H9 (cell line): ENCODE results near the gene AP4E1. TPM values are rescaled to one million over a fixed set of nuclear protein-coding genes. Genes with fewer than 3 reads are reported as not detected.

ENCODE experiments used
- DNase-seq: peaks from one replicate; pipeline ENCODE4 v3.0.0-alpha.2; 2017
- H2AFZ ChIP-seq: one replicate; pipeline ENCODE4 v1.6.1; 2013; ENCODE audit warnings: mild to moderate bottlenecking, low read length, control low read depth, moderate library complexity
- H2AK5ac ChIP-seq: 2 replicates; pipeline ENCODE4 v1.6.1; 2013; ENCODE audit warnings: low read length, control low read depth, mixed read lengths; ENCODE audit not compliant: insufficient read length
- H2BK120ac ChIP-seq: one replicate; pipeline ENCODE4 v1.6.1; 2013; ENCODE audit warnings: low read depth, mild to moderate bottlenecking, low read length, control low read depth, inconsistent platforms; ENCODE audit not compliant: poor library complexity, severe bottlenecking
- H2BK12ac ChIP-seq: 2 replicates; pipeline ENCODE4 v1.6.1; 2013; ENCODE audit warnings: low read length, control low read depth, mixed read lengths, low read depth; ENCODE audit not compliant: insufficient read length
- H2BK15ac ChIP-seq: 2 replicates; pipeline ENCODE4 v1.6.1; 2013; ENCODE audit warnings: low read depth, low read length, control low read depth
- H2BK20ac ChIP-seq: one replicate; pipeline ENCODE4 v1.6.1; 2013; ENCODE audit warnings: low read depth, mild to moderate bottlenecking, low read length, control low read depth, inconsistent platforms; ENCODE audit not compliant: poor library complexity, severe bottlenecking
- H2BK5ac ChIP-seq: 2 replicates; pipeline ENCODE4 v1.6.1; 2013; ENCODE audit warnings: low read length, control low read depth, mixed read lengths; ENCODE audit not compliant: insufficient read length
- H3K14ac ChIP-seq: 2 replicates; pipeline ENCODE4 v1.6.1; 2013; ENCODE audit warnings: low read length, control low read depth; ENCODE audit not compliant: insufficient read depth
- H3K18ac ChIP-seq: 2 replicates; pipeline ENCODE4 v1.6.1; 2013; ENCODE audit warnings: low read depth, mild to moderate bottlenecking, mixed read lengths, low read length, control low read depth; ENCODE audit not compliant: insufficient read length
- H3K23ac ChIP-seq: 2 replicates; pipeline ENCODE4 v1.6.1; 2013; ENCODE audit warnings: low read length, control low read depth, mixed read lengths, low read depth; ENCODE audit not compliant: insufficient read length
- H3K23me2 ChIP-seq: 2 replicates; pipeline ENCODE4 v1.6.1; 2013; ENCODE audit warnings: low read depth, mild to moderate bottlenecking, mixed read lengths, low read length, control low read depth; ENCODE audit not compliant: insufficient read length, poor library complexity, severe bottlenecking
- H3K27ac ChIP-seq: 2 replicates; pipeline ENCODE4 v1.5.1; 2013; ENCODE audit warnings: low read length, control low read depth, mixed read lengths, low read depth; ENCODE audit not compliant: insufficient read length
- H3K27me3 ChIP-seq: 2 replicates; pipeline ENCODE4 v1.6.1; 2013; ENCODE audit warnings: low read length, control low read depth, inconsistent platforms; ENCODE audit not compliant: insufficient read depth
- H3K4ac ChIP-seq: 2 replicates; pipeline ENCODE4 v1.6.1; 2013; ENCODE audit warnings: low read depth, mild to moderate bottlenecking, control low read depth, inconsistent platforms, low read length, moderate library complexity
- H3K4me1 ChIP-seq: 2 replicates; pipeline ENCODE4 v1.6.1; 2013; ENCODE audit warnings: low read length, control low read depth, inconsistent platforms; ENCODE audit not compliant: insufficient read depth
- H3K4me2 ChIP-seq: 2 replicates; pipeline ENCODE4 v1.6.1; 2013; ENCODE audit warnings: low read length, control low read depth, mixed read lengths; ENCODE audit not compliant: insufficient read length, insufficient read depth
- H3K56ac ChIP-seq: 2 replicates; pipeline ENCODE4 v1.6.1; 2013; ENCODE audit warnings: low read depth, mild to moderate bottlenecking, mixed read lengths, low read length, control low read depth; ENCODE audit not compliant: insufficient read length
- H3K79me1 ChIP-seq: 2 replicates; pipeline ENCODE4 v1.6.1; 2013; ENCODE audit warnings: low read depth, mild to moderate bottlenecking, moderate library complexity, low read length, control low read depth, inconsistent platforms; ENCODE audit not compliant: insufficient read depth, poor library complexity, severe bottlenecking
- H3K79me2 ChIP-seq: 2 replicates; pipeline ENCODE4 v1.6.1; 2013; ENCODE audit warnings: low read length, control low read depth, inconsistent platforms; ENCODE audit not compliant: insufficient read depth
- H3K9ac ChIP-seq: 2 replicates; pipeline ENCODE4 v1.6.1; 2013; ENCODE audit warnings: low read length, control low read depth, mixed read lengths; ENCODE audit not compliant: insufficient read length; ENCODE audit errors: extremely low read depth
- H3K9me3 ChIP-seq: one replicate; pipeline ENCODE4 v1.6.1; 2013; ENCODE audit warnings: low read depth, low read length, inconsistent platforms; ENCODE audit not compliant: control insufficient read depth
- H3T11ph ChIP-seq: one replicate; pipeline ENCODE4 v1.6.1; 2013; ENCODE audit warnings: mild to moderate bottlenecking, low read length, control low read depth, inconsistent platforms
- H4K20me1 ChIP-seq: one replicate; pipeline ENCODE4 v1.6.1; 2013; ENCODE audit not compliant: control insufficient read depth, insufficient read length, insufficient read depth
- H4K5ac ChIP-seq: 2 replicates; pipeline ENCODE4 v1.6.1; 2013; ENCODE audit warnings: low read depth, mild to moderate bottlenecking, mixed read lengths, low read length, control low read depth; ENCODE audit not compliant: insufficient read length
- H4K8ac ChIP-seq: replicated peaks from 2 replicates; pipeline ENCODE4 v1.6.1; 2013; ENCODE audit warnings: low read length, control low read depth, mixed read lengths, low read depth; ENCODE audit not compliant: insufficient read length
- H4K91ac ChIP-seq: 2 replicates; pipeline ENCODE4 v1.6.1; 2013; ENCODE audit warnings: low read depth, mild to moderate bottlenecking, moderate library complexity, mixed read lengths, low read length, control low read depth; ENCODE audit not compliant: insufficient read length
- H3K27ac Mint-ChIP-seq, 3 experiments: 2 replicates in 2 of 3; 3 replicates in 1 of 3; pipeline ENCODE4 v1.8.0; 2020 to 2021; ENCODE audit warnings: mixed read lengths in 3 of 3, mild to moderate bottlenecking in 1 of 3, moderate library complexity in 1 of 3
- H3K27me3 Mint-ChIP-seq: 2 replicates; pipeline ENCODE4 v1.8.0; 2021; ENCODE audit warnings: low read depth, mild to moderate bottlenecking, moderate library complexity, mixed read lengths
- H3K36me3 Mint-ChIP-seq, 3 experiments: 2 replicates in 2 of 3; 3 replicates in 1 of 3; pipeline ENCODE4 v1.8.0; 2020 to 2021; ENCODE audit warnings: low read depth in 3 of 3, mixed read lengths in 3 of 3; ENCODE audit not compliant: insufficient read depth in 1 of 3
- H3K4me1 Mint-ChIP-seq, 2 experiments: 2 replicates each; pipeline ENCODE4 v1.8.0; 2020; ENCODE audit warnings: mixed read lengths in 2 of 2
- H3K4me3 Mint-ChIP-seq, 2 experiments: 2 replicates in 1 of 2; 3 replicates in 1 of 2; pipeline ENCODE4 v1.8.0; 2020 to 2021; ENCODE audit warnings: mild to moderate bottlenecking in 2 of 2, mixed read lengths in 2 of 2, moderate library complexity in 1 of 2
- H3K9me3 Mint-ChIP-seq, 2 experiments: 2 replicates in 1 of 2; 3 replicates in 1 of 2; pipeline ENCODE4 v1.8.0; 2020; ENCODE audit warnings: mild to moderate bottlenecking in 2 of 2, mixed read lengths in 2 of 2, moderate library complexity in 1 of 2
- CTCF ChIP-seq: fragments of 200-600 bp; sonication (generic); conservative IDR thresholded peaks from 3 replicates; pipeline ENCODE4 v1.8.0; 2021; ENCODE audit warnings: antibody characterized with exemption, mild to moderate bottlenecking
- WGBS: extraction: QIAGEN DNeasy Blood & Tissue Kit; methylation state at CpG from one replicate; pipeline ENCODE4 v1.1.7; 2013; ENCODE audit warnings: missing lambda C conversion rate, low lambda C conversion rate, mixed read lengths; ENCODE audit not compliant: insufficient read length; ENCODE audit errors: extremely low coverage; 5-methylcytosine and 5-hydroxymethylcytosine counted together
- total RNA-seq: library from RNA; stranded (reverse); gene quantifications from 2 replicates; pipeline ENCODE4 v1.2.1, GENCODE V29; 2021

Gene AP4E1
- total RNA-seq, 1 experiment from 2014 or later, result 13.8 TPM

- Histone ChIP-seq H3K27me3 (no peaks in the 10 kb centered on the region), H4K91ac (no peak overlapping the region), H3K79me1 (no peaks in the 10 kb centered on the region), H3K14ac (no peak overlapping the region), H3T11ph (no peak overlapping the region), H3K27ac (no peak overlapping the region), H3K79me2 (no peaks in the 10 kb centered on the region), H3K18ac (no peak overlapping the region), H3K9me3 (no peaks in the 10 kb centered on the region), H2BK15ac (no peak overlapping the region), H3K9ac (no peak overlapping the region), H4K20me1 (no peaks in the 10 kb centered on the region), H3K4me2 (no peak overlapping the region), H2BK5ac (no peak overlapping the region), H4K8ac (no peak overlapping the region), H3K4ac (no peak overlapping the region), H2AK5ac (no peak overlapping the region), H2BK20ac (no peak overlapping the region), H2BK12ac (no peak overlapping the region), H2AFZ (no peak overlapping the region), H2BK120ac (no peak overlapping the region), H3K4me1 (no peaks in the 10 kb centered on the region), H3K23me2 (no peaks in the 10 kb centered on the region), H4K5ac (no peak overlapping the region), H3K56ac (no peak overlapping the region), H3K23ac (no peak overlapping the region)
- H3K4me3 Mint-ChIP-seq, result no peak overlapping the region
- WGBS, result no CpG with 5 or more reads among the region's 2 CpGs
- no peak for DNase-seq
- no peak overlapping the region for H3K27ac Mint-ChIP-seq
- TF ChIP-seq CTCF, result no peak
- peaks cover 0 to 7% (median 1%) of the 10 kb centered on the region in 3 experiments; a peak in 3 of 7 replicates for H3K36me3 Mint-ChIP-seq
- no peaks in the 10 kb centered on the region for H3K9me3 Mint-ChIP-seq
- H3K27me3 Mint-ChIP-seq, result no peaks in the 10 kb centered on the region
- no peaks in the 10 kb centered on the region for H3K4me1 Mint-ChIP-seq
These were observed 32.0 kb downstream of the AP4E1 start for GRCh38 chr15:50940506-50940905.
